Activated T-cell treated with anti-CD3 and anti-CD28 coated beads, Interleukin-2, amount 50 U/mL, for 72 hours (primary cell): ENCODE data around the gene SMIM33. TPM values are rescaled to one million over a fixed set of nuclear protein-coding genes. Genes with fewer than 3 reads are reported as not detected.
A peak's percentile ranks its signal among the peaks of the same experiment; 100 is the strongest.
"Not testable (repeated sequence)": the region's sequence is repeated elsewhere in the genome, so short reads cannot be mapped to it uniquely, and the experiment has no call there.

Experiments used
- ATAC-seq, 2 donors: fragments of 150-1000 bp; cut with Tn5 transposase; replicated peaks in 1 of 2; 2 replicates each; pipeline ENCODE4 v1.10.0; 2021; ENCODE audit warnings: moderate library complexity in 2 of 2, mild to moderate bottlenecking in 1 of 2
- DNase-seq, 2 donors: peaks; one replicate each; pipeline ENCODE4 v3.0.0; 2021 to 2022; ENCODE audit warnings: mixed read lengths in 1 of 2
- H3K27ac Mint-ChIP-seq: one replicate; pipeline ENCODE4 v1.8.0; 2022; ENCODE audit warnings: mild to moderate bottlenecking, moderate library complexity, mixed read lengths
- H3K27me3 Mint-ChIP-seq: one replicate; pipeline ENCODE4 v1.8.0; 2022; ENCODE audit warnings: low read depth, mixed read lengths
- H3K36me3 Mint-ChIP-seq, 2 donors: one replicate each; pipeline ENCODE4 v1.8.0; 2022; ENCODE audit warnings: mixed read lengths in 2 of 2, mild to moderate bottlenecking in 1 of 2; ENCODE audit not compliant: insufficient read depth in 2 of 2
- H3K4me1 Mint-ChIP-seq: one replicate; pipeline ENCODE4 v1.8.0; 2022; ENCODE audit warnings: low read depth, mixed read lengths
- H3K4me3 Mint-ChIP-seq, 2 donors: one replicate each; pipeline ENCODE4 v1.8.0; 2022; ENCODE audit warnings: mild to moderate bottlenecking in 2 of 2, mixed read lengths in 2 of 2, moderate library complexity in 2 of 2
- H3K9me3 Mint-ChIP-seq, 2 donors: one replicate each; pipeline ENCODE4 v1.8.0; 2022; ENCODE audit warnings: mixed read lengths in 2 of 2
- total RNA-seq, 2 donors: library from RNA; stranded (reverse); gene quantifications; one replicate each; pipeline ENCODE4 v1.2.3, GENCODE V29; 2022

SMIM33 gene
- total RNA-seq, 2 donors from 2014 or later, result 0.22 to 0.35 TPM

DNA sequence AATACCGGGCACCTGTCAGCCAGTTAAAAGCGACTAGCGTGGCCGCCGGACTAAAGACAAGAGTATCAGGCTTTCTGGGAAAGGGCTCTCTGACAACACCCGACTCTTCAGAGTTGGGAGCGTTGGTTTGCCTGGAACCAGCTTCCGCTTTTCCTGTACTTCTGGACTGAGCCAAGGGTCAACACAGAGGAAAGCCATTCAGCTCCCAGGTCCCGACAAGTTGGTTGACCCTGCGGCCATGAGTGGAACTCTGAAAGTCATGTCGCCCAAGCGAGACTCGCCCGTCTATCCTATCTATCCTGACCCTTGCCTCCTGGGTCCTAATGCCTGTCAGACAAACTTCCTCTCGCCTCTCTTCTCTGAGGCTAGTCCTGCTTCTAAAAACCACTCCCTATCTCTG lies 33.1 kb downstream of the SMIM33 start:
- H3K27ac Mint-ChIP-seq, DNase-seq, H3K4me1 Mint-ChIP-seq, H3K9me3 Mint-ChIP-seq, H3K4me3 Mint-ChIP-seq, H3K36me3 Mint-ChIP-seq, ATAC-seq: not testable (repeated sequence)
- peaks cover 10% of the 10 kb centered on the region for H3K27me3 Mint-ChIP-seq

- ATAC-seq, H3K4me1 Mint-ChIP-seq, H3K27ac Mint-ChIP-seq, H3K36me3 Mint-ChIP-seq, H3K4me3 Mint-ChIP-seq, H3K9me3 Mint-ChIP-seq, DNase-seq: not testable (repeated sequence)
- H3K27me3 Mint-ChIP-seq, result peaks cover 10% of the 10 kb centered on the region
Measured at GRCh38 chr5:139504722-139505121, 33.9 kb downstream of the SMIM33 start.

DNA sequence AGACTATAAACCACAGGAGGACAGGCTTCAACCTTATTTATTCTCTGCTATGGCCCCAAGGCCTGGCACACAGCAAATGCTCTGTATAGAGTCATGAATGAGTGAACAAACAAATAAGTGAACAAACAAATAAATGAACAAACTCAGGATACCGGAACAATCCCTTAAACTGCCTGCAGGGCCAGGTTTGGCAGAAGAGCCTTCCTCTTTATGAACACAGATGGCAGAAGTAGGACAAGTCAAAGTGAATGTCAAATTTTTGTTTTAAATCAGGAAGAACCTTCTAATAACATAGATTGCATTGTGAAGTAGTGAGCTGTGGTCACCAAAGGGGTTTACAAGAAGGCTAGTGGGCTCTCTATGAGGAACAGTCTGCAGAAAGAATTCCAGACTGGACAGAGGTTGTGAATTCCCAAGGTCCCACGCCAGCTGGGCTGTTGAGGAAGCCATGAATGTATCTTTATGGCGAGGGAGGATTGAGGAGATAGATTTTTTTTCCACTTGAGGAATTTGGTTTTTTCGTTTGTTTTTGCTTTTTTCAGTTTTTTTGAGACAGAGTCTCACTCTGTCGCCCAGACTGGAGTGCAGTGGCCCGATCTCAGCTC lies 42.1 kb downstream of the SMIM33 start:
- Mint-ChIP-seq H3K4me3 (peak overlapping the region in 1 of 2 donors; percentile 13), H3K9me3 (no peaks in the 10 kb centered on the region), H3K4me1 (peaks cover 63% of the 10 kb centered on the region), H3K36me3 (peaks cover 0 to 5% of the 10 kb centered on the region in 2 donors), H3K27me3 (no peaks in the 10 kb centered on the region), H3K27ac (peak overlapping the region; percentile 5)
- DNase-seq (no peak), ATAC-seq (no peak)

DNA sequence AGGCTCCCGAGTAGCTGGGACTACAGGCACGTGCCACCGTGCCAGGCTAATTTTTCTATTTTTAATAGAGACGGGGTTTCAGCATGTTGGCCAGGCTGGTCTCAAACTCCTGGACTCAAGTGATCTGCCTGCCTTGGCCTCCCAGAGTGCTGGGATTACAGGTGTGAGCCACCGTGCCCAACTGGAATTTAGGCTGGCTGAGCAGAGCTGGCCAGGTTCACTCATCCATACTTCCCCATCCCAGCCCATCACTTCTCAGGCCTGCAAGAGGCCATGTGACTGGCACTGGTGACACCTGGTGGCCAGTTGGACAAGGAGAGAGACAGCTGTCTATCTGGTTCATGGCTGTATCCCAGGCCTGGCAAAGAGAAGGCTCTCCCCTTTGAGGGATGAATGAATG lies 42.6 kb downstream of the SMIM33 start:
- H3K27ac Mint-ChIP-seq, H3K4me3 Mint-ChIP-seq, H3K9me3 Mint-ChIP-seq, H3K27me3 Mint-ChIP-seq, H3K36me3 Mint-ChIP-seq: not testable (repeated sequence)
- DNase-seq (peak; percentile 75 to 80), ATAC-seq (peak; percentile 61)
- peaks cover 62% of the 10 kb centered on the region for H3K4me1 Mint-ChIP-seq

- ATAC-seq (peak; percentile 8 to 10), DNase-seq (no peak)
- Mint-ChIP-seq H3K27ac (no peak overlapping the region), H3K9me3 (no peaks in the 10 kb centered on the region), H3K4me3 (peak overlapping the region in 1 of 2 donors; percentile 3), H3K27me3 (no peaks in the 10 kb centered on the region), H3K36me3 (peaks cover 0 to 5% of the 10 kb centered on the region in 2 donors), H3K4me1 (peaks cover 65% of the 10 kb centered on the region)
Measured at GRCh38 chr5:139513852-139514485, 43.2 kb downstream of the SMIM33 start.

GRCh38 chr5:139514486-139514856 lies 43.7 kb downstream of the SMIM33 start:
- Mint-ChIP-seq H3K4me3 (peak overlapping the region in 1 of 2 donors; percentile 3), H3K27me3 (no peaks in the 10 kb centered on the region), H3K27ac (peak overlapping the region; percentile 56), H3K36me3 (peaks cover 0 to 5% of the 10 kb centered on the region in 2 donors), H3K9me3 (no peaks in the 10 kb centered on the region), H3K4me1 (peaks cover 70% of the 10 kb centered on the region)
- ATAC-seq (peak; percentile 33 to 51), DNase-seq (peak; percentile 50 to 61)

GRCh38 chr5:139517683-139518564 lies 47.1 kb downstream of the SMIM33 start:
- no peaks in the 10 kb centered on the region for H3K36me3 Mint-ChIP-seq
- peak; percentile 90 to 92 for ATAC-seq
- peak; percentile 89 to 97 for DNase-seq

More at GRCh38 chr5:139517683-139518564, 47.1 kb downstream of the SMIM33 start:
- peaks cover 42% of the 10 kb centered on the region for H3K4me1 Mint-ChIP-seq
- H3K27me3 Mint-ChIP-seq, result no peaks in the 10 kb centered on the region
- no peaks in the 10 kb centered on the region for H3K9me3 Mint-ChIP-seq
- peak overlapping the region; percentile 69 for H3K27ac Mint-ChIP-seq
- peak overlapping the region; percentile 87 to 90 for H3K4me3 Mint-ChIP-seq

Other genes starting within 250 kb of the SMIM33 start
- gene MATR3, start 177.3 kb upstream of the SMIM33 start, total RNA-seq, result 100 to 1,000 TPM; 124 to 164 TPM
- gene PAIP2, start 129.2 kb upstream of the SMIM33 start, total RNA-seq, result 100 to 1,000 TPM; 141 to 144 TPM
- 1 to 10 TPM; 1.9 to 2.8 TPM for gene SLC23A1, start 87.7 kb upstream of the SMIM33 start, total RNA-seq
- 10 to 100 TPM; 19.7 to 27.3 TPM for gene MZB1, start 81.1 kb upstream of the SMIM33 start, total RNA-seq
- 1 to 10 TPM; 3.1 to 4.6 TPM for gene PROB1, start 75.9 kb upstream of the SMIM33 start, total RNA-seq
- gene SPATA24, start 66.9 kb upstream of the SMIM33 start, total RNA-seq, result 1 to 10 TPM; 3.3 to 3.5 TPM
- 10 to 100 TPM; 46.1 to 73.7 TPM for gene DNAJC18, start 31.5 kb upstream of the SMIM33 start, total RNA-seq
- 1 to 10 TPM; 1.2 to 1.4 TPM for gene ECSCR, start 8.3 kb upstream of the SMIM33 start, total RNA-seq
- gene STING1, start 11.8 kb downstream of the SMIM33 start, total RNA-seq, result 100 to 1,000 TPM in 1 of 2 donors, 10 to 100 TPM in 1; 98.6 to 230 TPM
- 100 to 1,000 TPM; 315 to 342 TPM for gene UBE2D2, start 90.3 kb downstream of the SMIM33 start, total RNA-seq
- 1 to 10 TPM; 1.2 to 1.9 TPM for gene CXXC5, start 177.3 kb downstream of the SMIM33 start, total RNA-seq